Stimulated activated CD8-positive, alpha-beta memory T cell treated with anti-CD3 and anti-CD28 coated beads, Interleukin-12 subunit alpha, Interleukin-12 subunit beta, amount 100 ng/mL, for 1 hour (primary cell): ENCODE results near the gene HNRNPH2.

ENCODE experiments used
- DNase-seq: peaks from one replicate; pipeline ENCODE4 v3.0.0-alpha.2; 2020; ENCODE audit warnings: low read depth

HNRNPH2 gene

GRCh38 chrX:101462892-101463291 lies 54.9 kb downstream of the HNRNPH2 start:
- DNase-seq, result no peak
